ENCODE results near the gene TANGO2. TPM values are rescaled to one million over a fixed set of nuclear protein-coding genes. Genes with fewer than 3 reads are reported as not detected.

Gene TANGO2
- total and polyA plus RNA-seq, 9 of the 15 experiments (the other 6 are each of a cell fraction or from before 2014, with no cell fraction given): 15.5 to 94.9 (median 70.1) TPM

DNA sequence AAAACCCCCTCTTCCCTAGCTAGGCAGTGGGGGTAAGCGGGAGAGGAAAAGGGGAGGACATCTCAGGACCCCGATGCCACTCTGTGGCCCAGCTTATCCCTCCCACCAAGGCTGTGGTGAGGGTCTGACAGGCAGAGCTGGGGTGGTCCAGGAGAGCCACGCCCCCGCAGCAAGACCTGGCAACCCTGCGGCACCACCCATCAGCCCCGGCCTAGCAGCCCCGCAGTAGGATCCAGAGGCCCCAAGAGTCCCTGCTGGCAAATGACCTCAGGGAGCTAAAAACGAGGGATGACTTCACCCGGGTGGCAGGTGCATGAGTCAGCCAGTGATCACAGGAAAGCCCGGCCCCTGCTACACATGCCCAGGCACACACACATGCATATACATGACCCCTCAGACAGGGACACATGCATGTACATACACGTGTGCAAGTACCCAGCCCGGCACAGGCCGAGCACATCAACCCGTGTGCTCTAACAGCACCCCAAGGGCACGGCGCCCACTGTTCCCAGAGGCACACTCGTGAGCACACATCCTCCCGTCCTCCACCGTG, 36.6 kb upstream of the TANGO2 start (continued):
- peak; percentile 48; the same call in 1 of the 2 replicates for TF ChIP-seq ZNF277 (CRISPR knock-in tag; IDR thresholded peaks at IDR 0.05; ENCODE audit: borderline replicate concordance)
- TF ChIP-seq, protein P1, sequence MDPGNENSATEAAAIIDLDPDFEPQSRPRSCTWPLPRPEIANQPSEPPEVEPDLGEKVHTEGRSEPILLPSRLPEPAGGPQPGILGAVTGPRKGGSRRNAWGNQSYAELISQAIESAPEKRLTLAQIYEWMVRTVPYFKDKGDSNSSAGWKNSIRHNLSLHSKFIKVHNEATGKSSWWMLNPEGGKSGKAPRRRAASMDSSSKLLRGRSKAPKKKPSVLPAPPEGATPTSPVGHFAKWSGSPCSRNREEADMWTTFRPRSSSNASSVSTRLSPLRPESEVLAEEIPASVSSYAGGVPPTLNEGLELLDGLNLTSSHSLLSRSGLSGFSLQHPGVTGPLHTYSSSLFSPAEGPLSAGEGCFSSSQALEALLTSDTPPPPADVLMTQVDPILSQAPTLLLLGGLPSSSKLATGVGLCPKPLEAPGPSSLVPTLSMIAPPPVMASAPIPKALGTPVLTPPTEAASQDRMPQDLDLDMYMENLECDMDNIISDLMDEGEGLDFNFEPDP (CRISPR knock-in tag; IDR thresholded peaks at IDR 0.05): no peak
- TF ChIP-seq CREM (IDR thresholded peaks at IDR 0.05; ENCODE audit: low read depth): 0 out of 2 replicates have a peak, but pooled peaks have one; percentile 22
- TF ChIP-seq NR2C2 (CRISPR knock-in tag; IDR thresholded peaks at IDR 0.05): no peak
- no peak for TF ChIP-seq NR2C2 (tag; IDR thresholded peaks at IDR 0.05)

Measured in K562 (cell line).